HG03108 (cell line): Measurements from ENCODE around the gene TSFM.
"Not testable (repeated sequence)": the region's sequence is repeated elsewhere in the genome, so short reads cannot be mapped to it uniquely, and the experiment has no call there.

ENCODE experiments used
- ATAC-seq: cut with Tn5 transposase; IDR thresholded peaks from one replicate; pipeline ENCODE4 v1.9.1; 2021; ENCODE audit warnings: moderate library complexity; ENCODE audit not compliant: unreplicated experiment

The TSFM gene

GRCh38 chr12:57813971-57814772 is 31.6 kb downstream of the TSFM start:
- no peak for ATAC-seq

DNA sequence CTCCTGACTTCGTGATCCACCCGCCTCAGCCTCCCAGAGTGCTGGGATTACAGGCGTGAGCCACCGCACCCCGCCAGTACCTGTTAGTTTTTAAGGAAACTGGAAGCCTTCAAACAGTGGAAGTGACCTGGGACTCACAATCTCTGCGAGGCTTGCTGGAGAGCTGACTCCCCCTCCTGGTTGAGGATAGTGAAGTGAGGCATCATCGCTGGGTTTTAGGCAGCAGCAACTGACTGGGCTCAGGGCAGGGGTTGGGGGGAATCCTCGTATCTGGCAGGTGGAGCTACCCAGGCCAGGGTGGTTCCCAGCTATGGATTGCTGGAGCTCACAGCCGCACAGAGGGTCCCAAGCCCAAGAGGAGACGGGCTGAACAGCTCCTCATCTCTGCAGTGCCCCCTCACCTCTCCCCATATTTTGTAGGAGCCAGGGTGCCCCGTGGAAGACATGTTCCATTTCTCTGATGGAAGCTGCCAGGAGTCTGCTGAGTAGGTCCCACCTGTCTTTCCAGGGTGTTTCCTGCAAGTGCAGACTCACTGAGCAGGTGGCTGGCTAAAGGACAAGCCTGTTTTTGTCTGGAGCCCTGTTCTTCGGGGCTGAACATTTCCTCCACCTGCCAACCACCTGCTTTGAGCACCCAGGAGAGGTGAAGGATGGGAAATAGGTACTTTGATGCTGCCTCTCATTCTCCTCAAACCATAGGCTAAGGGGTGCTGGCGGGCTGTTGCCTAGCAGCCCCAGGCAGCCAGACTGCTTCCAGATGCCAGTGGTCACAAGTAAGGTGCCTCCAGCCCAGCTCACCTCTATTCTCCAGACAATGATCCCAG is 32.8 kb downstream of the TSFM start:
- ATAC-seq = no peak

DNA sequence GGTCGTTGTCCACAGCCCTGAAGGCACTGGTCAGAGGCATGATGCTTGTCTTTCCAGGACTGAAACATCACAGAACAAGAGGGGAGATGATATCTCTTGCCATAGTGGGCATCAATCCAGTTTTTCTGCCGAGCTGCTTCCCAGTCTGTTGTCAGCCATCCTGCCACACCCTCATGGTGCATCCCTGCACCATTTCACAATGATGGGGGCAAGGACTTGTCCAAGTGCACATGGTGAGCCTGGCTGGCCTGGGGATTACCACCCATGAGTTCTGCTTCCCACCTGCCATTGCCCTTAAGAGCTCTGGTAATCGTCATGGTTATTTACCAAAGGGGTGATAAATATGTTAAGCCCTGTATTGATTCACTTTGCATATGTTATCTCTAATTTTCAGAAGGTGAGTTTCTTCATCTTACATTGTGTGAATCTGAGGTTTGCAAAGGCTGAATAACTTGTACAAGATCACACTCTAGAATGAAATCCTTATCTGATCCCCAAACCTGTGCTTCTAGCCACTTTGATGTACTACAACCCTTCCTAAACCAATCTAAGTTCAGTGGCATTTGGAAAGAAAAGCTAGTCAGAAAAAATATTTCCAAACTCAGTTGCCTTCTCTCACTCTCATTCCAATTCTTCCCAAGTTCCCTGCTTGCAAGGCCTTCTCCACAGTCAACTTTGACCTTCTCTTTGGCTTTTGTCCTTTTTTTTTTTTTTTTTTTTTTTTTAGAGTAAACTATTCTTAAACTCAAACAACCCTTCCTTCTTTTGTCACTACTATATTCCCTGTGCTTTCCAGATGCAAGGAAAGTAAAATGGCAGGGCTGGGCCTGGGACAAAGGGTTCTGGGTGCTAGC is 33.6 kb downstream of the TSFM start:
- no peak for ATAC-seq

DNA sequence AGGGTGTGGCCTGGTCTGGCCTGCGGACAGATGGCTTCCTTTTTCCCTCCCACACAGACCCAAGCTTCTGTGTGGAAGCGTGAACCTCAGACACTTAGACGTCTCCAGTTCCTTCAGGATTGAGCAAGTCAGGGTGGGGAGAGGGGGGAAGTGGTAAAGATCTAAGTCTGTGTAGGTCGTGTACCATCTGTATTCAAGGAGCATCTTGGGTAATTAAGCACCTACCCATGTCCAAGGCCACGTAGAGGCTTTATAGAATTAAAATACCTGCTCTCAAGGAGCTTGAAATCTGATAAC is 34.2 kb downstream of the TSFM start:
- no peak for ATAC-seq

DNA sequence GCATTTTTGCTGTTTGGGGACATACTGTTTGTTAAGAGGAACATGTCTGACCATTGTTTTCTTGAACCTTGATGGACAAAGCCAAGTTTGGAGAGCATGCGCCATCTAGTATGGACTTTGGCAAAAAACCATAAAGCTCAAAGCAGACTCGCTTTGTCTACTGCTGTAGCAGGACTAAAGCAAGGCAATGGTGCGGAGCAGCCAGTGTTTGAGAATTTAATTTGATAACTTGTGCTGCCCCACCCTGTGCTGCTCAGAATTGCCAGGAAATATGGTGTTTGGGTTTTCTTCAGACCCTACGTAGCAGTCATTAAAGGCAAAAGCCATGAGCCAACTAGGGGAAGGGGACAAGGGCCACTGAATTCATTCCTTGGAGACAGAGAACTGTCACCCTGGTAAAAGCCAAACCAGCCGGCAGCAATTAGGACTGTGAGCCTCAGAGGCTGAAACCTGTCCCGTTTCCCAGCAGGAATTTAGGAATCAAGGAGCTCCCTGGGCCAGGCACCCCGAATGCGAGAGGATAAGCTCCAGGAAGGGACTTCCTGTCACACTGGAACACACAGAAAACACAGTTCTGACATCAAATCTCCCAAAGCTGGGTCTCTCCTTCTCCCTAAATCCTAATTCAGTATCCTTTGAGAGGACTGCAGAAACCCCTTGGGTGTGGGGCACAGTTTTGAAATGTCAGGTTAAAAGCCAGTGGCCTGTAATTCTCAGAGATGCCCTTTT is 34.8 kb downstream of the TSFM start:
- no peak for ATAC-seq

DNA sequence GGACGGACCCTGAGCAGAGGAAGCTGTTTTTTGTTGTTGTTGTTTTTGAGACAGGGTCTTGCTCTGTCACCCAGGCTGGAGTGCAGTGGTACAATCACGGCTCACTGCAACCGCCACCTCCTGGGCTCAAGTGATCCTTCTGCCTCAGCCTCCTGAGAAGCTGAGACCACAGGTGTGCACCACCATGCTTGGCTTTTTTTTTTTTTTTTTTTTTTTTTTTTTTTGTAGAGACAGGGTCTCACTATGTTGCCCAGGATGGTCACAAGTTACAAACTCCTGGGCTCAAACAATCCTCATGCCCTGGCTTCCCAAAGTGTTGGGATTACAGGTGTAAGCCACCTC is 35.4 kb downstream of the TSFM start:
- ATAC-seq = not testable (repeated sequence)

GRCh38 chr12:57820119-57820518 is 37.5 kb downstream of the TSFM start:
- ATAC-seq = not testable (repeated sequence)

GRCh38 chr12:57821015-57821414 is 38.4 kb downstream of the TSFM start:
- ATAC-seq = not testable (repeated sequence)

DNA sequence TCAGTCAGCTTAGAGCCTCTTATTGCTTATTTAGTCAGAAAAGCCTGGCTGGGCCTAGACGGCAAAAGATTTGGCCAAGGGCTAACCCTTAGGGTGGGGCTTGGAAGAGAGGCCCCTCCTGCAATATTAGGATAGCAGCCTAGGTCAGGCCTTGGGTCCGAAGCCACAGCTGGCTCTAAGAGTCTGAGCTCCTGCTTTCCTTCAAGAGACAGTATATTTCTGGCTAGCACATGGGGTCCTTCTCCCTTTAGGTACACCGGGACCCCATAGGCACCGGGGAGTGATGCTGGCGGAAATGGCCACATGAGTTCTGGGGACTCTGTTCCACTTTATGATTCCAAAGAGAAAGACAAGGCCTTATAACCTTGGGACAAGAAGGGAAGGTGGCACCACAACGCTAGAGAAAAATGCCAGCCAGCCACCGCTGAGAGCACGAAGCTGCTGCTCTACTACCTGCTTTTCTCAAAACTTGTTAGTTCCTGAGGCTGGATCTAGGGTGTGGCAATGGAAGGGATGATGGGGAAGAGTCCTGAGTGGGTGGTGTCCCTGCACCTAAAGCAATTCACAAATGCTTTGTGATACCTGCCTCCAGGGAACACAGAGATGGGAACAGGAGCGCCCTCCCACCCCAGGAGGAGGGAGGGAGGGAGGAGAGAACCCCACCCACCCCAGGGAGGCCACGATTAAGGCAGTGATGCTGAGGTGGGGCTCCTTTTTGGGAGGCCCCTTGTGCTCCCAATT is 39.1 kb downstream of the TSFM start:
- ATAC-seq = no peak

DNA sequence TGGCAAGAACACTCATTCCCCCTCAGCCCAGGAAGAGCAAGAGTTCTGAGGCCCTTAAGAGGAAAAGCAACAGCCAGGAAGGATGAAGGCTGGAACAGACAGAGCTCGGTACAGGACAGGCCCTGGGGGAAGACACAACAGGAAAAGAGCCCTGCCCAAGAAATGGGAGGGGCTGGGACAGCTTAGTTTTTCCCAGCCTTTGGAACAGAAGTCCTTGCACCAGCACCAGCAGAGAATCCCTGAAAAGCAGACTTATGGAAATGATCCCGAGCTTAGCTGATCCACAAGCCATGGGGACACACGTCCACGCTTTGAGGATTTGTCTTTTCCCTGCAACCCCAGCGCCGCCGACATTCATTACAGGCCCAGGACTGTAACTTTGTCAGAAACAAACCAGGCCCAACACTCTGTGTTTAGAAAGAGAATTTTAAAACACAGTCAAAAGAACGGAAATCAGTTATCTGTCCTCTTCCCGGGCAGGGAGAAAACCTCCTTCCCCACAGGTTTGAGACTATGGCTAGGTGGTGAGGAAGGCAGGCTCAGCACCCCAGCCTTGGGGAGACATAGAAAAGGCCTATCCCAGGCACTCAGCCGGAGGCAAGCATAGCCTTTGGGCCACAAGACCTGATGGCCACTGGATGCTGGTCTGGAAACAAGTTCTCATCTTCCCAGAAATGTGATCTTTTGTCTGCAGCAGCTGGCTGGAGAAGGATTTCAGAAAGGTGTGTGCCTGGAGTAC is 40.0 kb downstream of the TSFM start:
- ATAC-seq = no peak

DNA sequence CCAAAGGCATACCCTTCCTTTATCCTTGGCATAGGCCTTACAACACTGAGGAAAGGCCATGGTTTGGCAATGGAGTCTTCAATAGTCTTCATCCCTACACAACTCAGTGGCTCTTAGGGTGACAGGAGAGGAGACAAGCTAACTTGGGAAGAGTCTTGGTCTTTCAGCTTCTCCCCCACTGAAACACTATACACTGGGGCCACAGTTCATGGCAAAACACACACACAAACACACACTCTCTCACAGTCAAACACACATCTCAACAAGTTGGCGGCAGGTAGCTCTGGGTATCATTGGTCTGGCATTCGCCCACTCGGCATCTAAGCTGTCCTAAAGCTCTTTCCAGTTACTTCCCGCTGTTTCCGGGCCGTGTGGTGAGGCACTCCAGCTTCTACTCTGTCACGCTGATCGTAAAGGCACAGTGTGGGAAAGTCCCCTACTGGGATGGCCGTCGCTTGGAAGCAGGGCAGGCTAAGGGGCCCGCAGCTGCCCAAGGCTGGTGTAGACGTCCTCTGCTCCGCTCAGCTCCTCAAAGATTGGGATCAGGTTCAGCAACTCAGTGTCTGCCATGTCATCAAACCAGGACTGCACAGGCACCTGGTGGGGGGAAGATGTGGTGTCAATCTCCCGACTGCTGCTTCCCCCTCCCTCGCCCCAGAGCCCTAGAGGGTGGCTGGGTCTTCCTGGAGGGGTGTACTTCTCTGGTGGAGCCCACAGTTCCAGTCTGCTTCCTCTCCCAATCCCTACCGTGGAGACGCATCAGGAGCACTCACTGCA is 40.7 kb downstream of the TSFM start:
- no peak for ATAC-seq

DNA sequence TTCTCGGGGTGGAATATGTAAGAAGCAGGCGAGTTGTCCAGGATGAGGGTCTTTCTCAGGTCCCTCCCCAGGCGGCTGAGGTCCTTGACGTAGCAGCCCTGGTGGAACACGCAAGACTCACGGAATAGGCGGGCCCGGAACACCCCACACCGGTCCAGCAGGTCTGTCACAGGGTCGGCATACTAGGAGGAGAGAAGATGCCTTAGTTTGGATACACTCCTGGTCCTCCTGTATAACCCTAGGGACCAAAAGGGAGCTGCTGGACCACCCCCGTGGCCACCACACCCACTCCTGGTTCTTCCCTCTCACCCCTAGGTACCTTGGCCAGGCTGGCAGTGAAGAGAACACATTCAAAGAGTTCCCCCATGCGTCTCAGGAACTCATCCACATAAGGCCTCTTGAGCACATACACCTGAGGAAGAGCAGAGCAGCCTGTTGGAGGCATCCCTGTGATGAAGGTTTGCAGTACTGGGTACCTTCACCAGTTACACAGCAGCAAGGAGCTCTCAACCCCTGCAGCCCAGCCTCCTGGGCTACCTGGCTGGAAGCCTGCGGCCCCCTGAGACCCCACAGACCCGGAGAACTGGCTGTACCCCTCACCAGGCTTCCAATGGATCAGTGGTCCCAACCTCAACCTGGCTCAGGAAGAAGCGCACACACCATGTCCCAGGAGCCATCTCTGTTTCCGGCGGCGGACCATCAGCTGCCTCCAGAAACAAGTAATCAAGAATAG is 41.5 kb downstream of the TSFM start:
- no peak for ATAC-seq

DNA sequence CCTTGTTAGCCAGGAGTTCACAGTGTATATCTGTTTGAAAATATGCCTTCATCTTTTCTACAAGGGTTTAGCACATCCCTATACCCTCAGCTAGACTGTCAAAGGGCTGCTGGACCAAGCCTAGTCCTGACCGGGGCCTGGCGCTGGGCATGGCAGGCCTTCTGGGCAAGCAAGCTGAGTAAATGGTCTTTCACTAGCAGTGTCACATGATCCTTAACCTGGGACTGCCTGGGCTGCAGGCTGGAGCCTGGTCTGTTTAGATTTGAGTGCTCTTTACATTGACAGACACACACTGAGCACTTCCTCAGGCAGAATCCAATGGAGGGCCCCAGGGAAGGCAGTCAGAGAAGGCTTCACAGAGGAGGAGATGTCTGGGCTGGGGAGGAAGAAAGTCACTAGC is 42.9 kb downstream of the TSFM start:
- no peak for ATAC-seq

GRCh38 chr12:57826400-57826799 is 43.8 kb downstream of the TSFM start:
- no peak for ATAC-seq

DNA sequence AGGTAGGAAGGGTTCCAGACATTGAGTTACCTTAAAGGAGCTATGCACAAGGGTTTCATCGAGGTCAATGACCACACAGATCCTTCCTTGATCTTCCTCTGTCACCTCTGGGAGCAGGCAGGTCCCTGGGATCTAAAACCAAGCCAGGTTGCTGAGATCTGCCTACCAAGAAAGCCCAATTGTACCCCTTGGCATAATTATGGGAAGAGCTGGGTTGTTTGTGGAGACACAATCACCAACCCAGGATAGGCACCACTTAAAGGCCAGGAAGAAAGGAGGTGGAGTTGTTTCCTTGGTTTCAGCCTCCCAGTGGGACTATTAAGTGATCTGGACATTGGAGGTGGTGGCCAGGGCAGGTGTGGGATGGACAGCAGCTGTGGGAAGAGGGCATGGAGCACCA is 44.4 kb downstream of the TSFM start:
- ATAC-seq = no peak

- no peak for ATAC-seq
These were observed 46.6 kb downstream of the TSFM start for GRCh38 chr12:57829025-57829777.

DNA sequence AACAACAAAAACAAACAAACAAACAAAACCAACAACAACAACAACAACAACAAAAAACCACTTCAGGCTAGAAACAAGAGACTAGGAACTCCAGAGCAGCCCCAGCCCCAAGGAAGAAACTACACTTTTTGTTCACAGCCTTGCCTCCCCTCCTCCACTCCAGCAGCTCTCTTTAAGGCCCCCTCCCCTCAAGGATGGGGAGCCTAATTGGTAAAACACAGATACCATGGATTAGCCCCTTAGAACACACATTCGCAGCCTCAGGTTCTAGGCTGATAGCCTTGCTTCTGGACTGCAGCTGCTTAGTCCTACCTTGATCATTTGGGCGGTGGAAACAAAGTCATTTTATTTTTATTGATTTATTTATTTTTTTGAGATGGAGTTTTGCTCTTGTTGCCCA is 47.8 kb downstream of the TSFM start:
- no peak for ATAC-seq
